Measurements from ENCODE around the gene ABHD6. TPM values are rescaled to one million over a fixed set of nuclear protein-coding genes. Genes with fewer than 3 reads are reported as not detected.

ABHD6 gene
- total RNA-seq, 1 experiment from 2014 or later = 18.9 TPM

- BruUV-seq (replicated peaks) = no TSS peak
- TF ChIP-seq REST (IDR thresholded peaks at IDR 0.05; ENCODE audit: insufficient read depth in 1 of 2, low read depth in 2 of 2, low read length in 1 of 2) = no peak
- no peak for TF ChIP-seq POLR2AphosphoS5 (IDR thresholded peaks at IDR 0.05; ENCODE audit: low read depth, low read length)
- TF ChIP-seq CTCF (IDR thresholded peaks at IDR 0.05) = no peak
- TF ChIP-seq TCF7L2 (IDR thresholded peaks at IDR 0.05; ENCODE audit: low read depth, low read length) = no peak
- no peak for TF ChIP-seq SIN3A (IDR thresholded peaks at IDR 0.05; ENCODE audit: borderline replicate concordance, insufficient read depth, low read depth, low read length)
- DNase-seq (ENCODE audit: low read depth, low spot score) (no peak), ATAC-seq (no peak)
- in situ Hi-C loops (cut with HindIII; ENCODE audit: low pct_unique_long_range_greater_than_20kb, low sequenced_read_pairs) (no loop called here), intact Hi-C loops (cut with micrococcal nuclease; ENCODE audit: unreplicated experiment) (no loop called here)
- Histone ChIP-seq H3K4me1 (ENCODE audit: control insufficient read depth, insufficient read depth, low read length) (no peaks in the 10 kb centered on the region; the same call in 1 of the 2 replicates), H3K27ac (ENCODE audit: low read length) (no peak overlapping the region), H3K4me3 (ENCODE audit: low read depth in 2 of 2, low read length in 2 of 2) (no peak overlapping the region), H3K27me3 (ENCODE audit: control insufficient read depth, insufficient read depth, low read length) (no peaks in the 10 kb centered on the region), H3K9me3 (ENCODE audit: control insufficient read depth, insufficient read depth, low read depth, low read length) (no peaks in the 10 kb centered on the region), H3K36me3 (ENCODE audit: control insufficient read depth, insufficient read depth, low read length) (peaks cover 4% of the 10 kb centered on the region)
- POLR2A ChIA-PET = no interaction called here
- CTCF ChIA-PET = no interaction called here
Measured at GRCh38 chr3:58274027-58274614, 36.5 kb downstream of the ABHD6 start.

GRCh38 chr3:58281069-58281468, 43.5 kb downstream of the ABHD6 start:
- Histone ChIP-seq H3K27me3 (ENCODE audit: control insufficient read depth, insufficient read depth, low read length) (no peaks in the 10 kb centered on the region), H3K36me3 (ENCODE audit: control insufficient read depth, insufficient read depth, low read length) (no peaks in the 10 kb centered on the region), H3K9me3 (ENCODE audit: control insufficient read depth, insufficient read depth, low read depth, low read length) (no peaks in the 10 kb centered on the region), H3K27ac (ENCODE audit: low read length) (no peak overlapping the region), H3K4me1 (ENCODE audit: control insufficient read depth, insufficient read depth, low read length) (no peaks in the 10 kb centered on the region), H3K4me3 (ENCODE audit: low read depth in 2 of 2, low read length in 2 of 2) (no peak overlapping the region)
- DNase-seq (ENCODE audit: low read depth, low spot score) (no peak), ATAC-seq (no peak)
- intact Hi-C loops (cut with micrococcal nuclease; ENCODE audit: unreplicated experiment) (no loop called here), in situ Hi-C loops (cut with HindIII; ENCODE audit: low pct_unique_long_range_greater_than_20kb, low sequenced_read_pairs) (no loop called here)
- TF ChIP-seq SIN3A (IDR thresholded peaks at IDR 0.05; ENCODE audit: borderline replicate concordance, insufficient read depth, low read depth, low read length) = no peak
- TF ChIP-seq TCF7L2 (IDR thresholded peaks at IDR 0.05; ENCODE audit: low read depth, low read length) = no peak
- no peak for TF ChIP-seq POLR2AphosphoS5 (IDR thresholded peaks at IDR 0.05; ENCODE audit: low read depth, low read length)
- no peak for TF ChIP-seq REST (IDR thresholded peaks at IDR 0.05; ENCODE audit: insufficient read depth in 1 of 2, low read depth in 2 of 2, low read length in 1 of 2)
- no peak for TF ChIP-seq CTCF (IDR thresholded peaks at IDR 0.05)
- CTCF ChIA-PET = no interaction called here
- no TSS peak for BruUV-seq (replicated peaks)
- POLR2A ChIA-PET = no interaction called here

All from Panc1 (cell line).